HL-60 (cell line): ENCODE results near the gene ZNF620.

Source experiments
- GABPA ChIP-seq: IDR thresholded peaks from 2 replicates; pipeline ENCODE4 v1.6.1; 2012; ENCODE audit warnings: low read depth
- POLR2AphosphoS5 ChIP-seq: IDR thresholded peaks from 2 replicates; pipeline ENCODE4 v1.6.1; 2012; ENCODE audit warnings: low read depth
- SPI1 ChIP-seq: IDR thresholded peaks from 2 replicates; pipeline ENCODE4 v1.6.1; 2012; ENCODE audit warnings: low read depth, mild to moderate bottlenecking, borderline replicate concordance
- TF ChIP-seq, protein P1 (sequence below): IDR thresholded peaks from 2 replicates; pipeline ENCODE4 v1.6.1; 2012; ENCODE audit warnings: low read depth; ENCODE audit not compliant: insufficient replicate concordance
- TF ChIP-seq, protein P2 (sequence below): IDR thresholded peaks from one replicate; pipeline ENCODE4 v1.5.1; 2011; ENCODE audit warnings: low read length, control low read depth, inconsistent platforms; ENCODE audit not compliant: insufficient read depth

DNA sequence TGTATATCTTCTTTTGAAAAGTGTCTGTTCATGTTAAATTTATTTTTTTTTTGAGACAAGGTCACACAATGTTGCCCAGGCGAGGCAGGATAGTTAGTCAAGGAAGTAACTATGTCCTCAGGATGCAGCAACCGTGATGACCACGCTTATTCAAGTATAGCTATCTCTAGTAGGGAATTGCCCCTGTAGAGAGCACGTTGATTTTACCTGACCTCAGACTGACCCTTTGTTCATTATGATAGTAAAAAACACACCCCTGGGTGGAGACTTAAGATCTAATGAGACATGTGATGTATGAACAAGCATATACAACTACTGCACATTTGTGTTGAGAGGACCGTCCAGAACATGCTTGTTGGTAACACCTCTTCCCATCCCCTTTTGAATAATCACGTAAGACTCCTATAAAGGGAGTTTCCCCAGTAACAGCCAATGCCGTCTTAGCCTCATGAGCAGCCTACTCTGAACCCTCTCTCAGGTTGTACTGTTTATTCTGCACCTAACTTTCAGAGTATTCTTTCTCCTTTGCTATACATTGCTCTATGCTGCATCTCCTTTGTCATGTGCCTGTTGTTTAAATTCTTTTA is 51.8 kb downstream of the ZNF620 start:
- TF ChIP-seq, protein P1, sequence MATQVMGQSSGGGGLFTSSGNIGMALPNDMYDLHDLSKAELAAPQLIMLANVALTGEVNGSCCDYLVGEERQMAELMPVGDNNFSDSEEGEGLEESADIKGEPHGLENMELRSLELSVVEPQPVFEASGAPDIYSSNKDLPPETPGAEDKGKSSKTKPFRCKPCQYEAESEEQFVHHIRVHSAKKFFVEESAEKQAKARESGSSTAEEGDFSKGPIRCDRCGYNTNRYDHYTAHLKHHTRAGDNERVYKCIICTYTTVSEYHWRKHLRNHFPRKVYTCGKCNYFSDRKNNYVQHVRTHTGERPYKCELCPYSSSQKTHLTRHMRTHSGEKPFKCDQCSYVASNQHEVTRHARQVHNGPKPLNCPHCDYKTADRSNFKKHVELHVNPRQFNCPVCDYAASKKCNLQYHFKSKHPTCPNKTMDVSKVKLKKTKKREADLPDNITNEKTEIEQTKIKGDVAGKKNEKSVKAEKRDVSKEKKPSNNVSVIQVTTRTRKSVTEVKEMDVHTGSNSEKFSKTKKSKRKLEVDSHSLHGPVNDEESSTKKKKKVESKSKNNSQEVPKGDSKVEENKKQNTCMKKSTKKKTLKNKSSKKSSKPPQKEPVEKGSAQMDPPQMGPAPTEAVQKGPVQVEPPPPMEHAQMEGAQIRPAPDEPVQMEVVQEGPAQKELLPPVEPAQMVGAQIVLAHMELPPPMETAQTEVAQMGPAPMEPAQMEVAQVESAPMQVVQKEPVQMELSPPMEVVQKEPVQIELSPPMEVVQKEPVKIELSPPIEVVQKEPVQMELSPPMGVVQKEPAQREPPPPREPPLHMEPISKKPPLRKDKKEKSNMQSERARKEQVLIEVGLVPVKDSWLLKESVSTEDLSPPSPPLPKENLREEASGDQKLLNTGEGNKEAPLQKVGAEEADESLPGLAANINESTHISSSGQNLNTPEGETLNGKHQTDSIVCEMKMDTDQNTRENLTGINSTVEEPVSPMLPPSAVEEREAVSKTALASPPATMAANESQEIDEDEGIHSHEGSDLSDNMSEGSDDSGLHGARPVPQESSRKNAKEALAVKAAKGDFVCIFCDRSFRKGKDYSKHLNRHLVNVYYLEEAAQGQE, result no peak
- TF ChIP-seq, protein P2, sequence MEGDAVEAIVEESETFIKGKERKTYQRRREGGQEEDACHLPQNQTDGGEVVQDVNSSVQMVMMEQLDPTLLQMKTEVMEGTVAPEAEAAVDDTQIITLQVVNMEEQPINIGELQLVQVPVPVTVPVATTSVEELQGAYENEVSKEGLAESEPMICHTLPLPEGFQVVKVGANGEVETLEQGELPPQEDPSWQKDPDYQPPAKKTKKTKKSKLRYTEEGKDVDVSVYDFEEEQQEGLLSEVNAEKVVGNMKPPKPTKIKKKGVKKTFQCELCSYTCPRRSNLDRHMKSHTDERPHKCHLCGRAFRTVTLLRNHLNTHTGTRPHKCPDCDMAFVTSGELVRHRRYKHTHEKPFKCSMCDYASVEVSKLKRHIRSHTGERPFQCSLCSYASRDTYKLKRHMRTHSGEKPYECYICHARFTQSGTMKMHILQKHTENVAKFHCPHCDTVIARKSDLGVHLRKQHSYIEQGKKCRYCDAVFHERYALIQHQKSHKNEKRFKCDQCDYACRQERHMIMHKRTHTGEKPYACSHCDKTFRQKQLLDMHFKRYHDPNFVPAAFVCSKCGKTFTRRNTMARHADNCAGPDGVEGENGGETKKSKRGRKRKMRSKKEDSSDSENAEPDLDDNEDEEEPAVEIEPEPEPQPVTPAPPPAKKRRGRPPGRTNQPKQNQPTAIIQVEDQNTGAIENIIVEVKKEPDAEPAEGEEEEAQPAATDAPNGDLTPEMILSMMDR, result no peak
- TF ChIP-seq SPI1, result no peak
- TF ChIP-seq POLR2AphosphoS5, result no peak
- TF ChIP-seq GABPA, result no peak
